ENCODE measurements around the gene P2RY6.

Gene P2RY6

GRCh38 chr11:73324116-73324515 lies 52.0 kb downstream of the P2RY6 start:
- Histone ChIP-seq H3K36me3 (ENCODE audit: insufficient read depth) (no peaks in the 10 kb centered on the region), H4K20me1 (ENCODE audit: insufficient read depth) (no peaks in the 10 kb centered on the region), H3K4me2 (no peak overlapping the region), H3K9ac (no peak overlapping the region), H3K27me3 (ENCODE audit: insufficient read depth, low read depth) (no peaks in the 10 kb centered on the region), H2AFZ (ENCODE audit: low read depth) (no peak overlapping the region), H3K79me2 (ENCODE audit: insufficient read depth, low read depth) (no peaks in the 10 kb centered on the region), H3K4me3 (IDR thresholded peaks at IDR 0.05; ENCODE audit: insufficient read depth, low read depth, low read length) (no peak overlapping the region), H3K27ac (no peak overlapping the region), H3K4me1 (ENCODE audit: low read depth, poor library complexity, severe bottlenecking) (no peaks in the 10 kb centered on the region)
- TF ChIP-seq, protein P1, sequence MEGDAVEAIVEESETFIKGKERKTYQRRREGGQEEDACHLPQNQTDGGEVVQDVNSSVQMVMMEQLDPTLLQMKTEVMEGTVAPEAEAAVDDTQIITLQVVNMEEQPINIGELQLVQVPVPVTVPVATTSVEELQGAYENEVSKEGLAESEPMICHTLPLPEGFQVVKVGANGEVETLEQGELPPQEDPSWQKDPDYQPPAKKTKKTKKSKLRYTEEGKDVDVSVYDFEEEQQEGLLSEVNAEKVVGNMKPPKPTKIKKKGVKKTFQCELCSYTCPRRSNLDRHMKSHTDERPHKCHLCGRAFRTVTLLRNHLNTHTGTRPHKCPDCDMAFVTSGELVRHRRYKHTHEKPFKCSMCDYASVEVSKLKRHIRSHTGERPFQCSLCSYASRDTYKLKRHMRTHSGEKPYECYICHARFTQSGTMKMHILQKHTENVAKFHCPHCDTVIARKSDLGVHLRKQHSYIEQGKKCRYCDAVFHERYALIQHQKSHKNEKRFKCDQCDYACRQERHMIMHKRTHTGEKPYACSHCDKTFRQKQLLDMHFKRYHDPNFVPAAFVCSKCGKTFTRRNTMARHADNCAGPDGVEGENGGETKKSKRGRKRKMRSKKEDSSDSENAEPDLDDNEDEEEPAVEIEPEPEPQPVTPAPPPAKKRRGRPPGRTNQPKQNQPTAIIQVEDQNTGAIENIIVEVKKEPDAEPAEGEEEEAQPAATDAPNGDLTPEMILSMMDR (conservative IDR thresholded peaks at IDR 0.05; ENCODE audit: low read depth, low read length), result no peak

DNA sequence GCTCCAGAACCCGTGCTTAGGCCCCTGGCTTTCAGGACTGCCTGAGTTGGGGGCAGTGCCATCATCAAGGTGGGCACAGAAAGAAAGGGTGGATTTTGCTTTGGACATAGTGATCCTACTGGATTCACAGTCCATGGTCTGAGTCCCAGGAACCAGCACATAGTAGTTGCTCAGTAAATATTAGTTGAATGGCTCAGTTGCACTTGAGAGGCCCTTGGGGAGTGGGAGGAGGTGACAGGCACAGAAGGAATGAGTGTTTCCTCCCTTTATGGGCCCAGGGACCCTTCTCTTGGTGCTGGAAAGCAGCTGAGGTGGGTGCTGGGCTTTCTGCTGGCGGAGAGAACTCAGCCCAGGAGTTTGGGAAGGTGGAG lies 52.5 kb downstream of the P2RY6 start:
- no peaks in the 10 kb centered on the region for H4K20me1 ChIP-seq (ENCODE audit: insufficient read depth)
- no peak overlapping the region for H2AFZ ChIP-seq (ENCODE audit: low read depth)
- H3K4me2 ChIP-seq, result no peak overlapping the region
- no peak overlapping the region for H3K27ac ChIP-seq
- no peaks in the 10 kb centered on the region for H3K36me3 ChIP-seq (ENCODE audit: insufficient read depth)
- no peaks in the 10 kb centered on the region for H3K79me2 ChIP-seq (ENCODE audit: insufficient read depth, low read depth)
- no peaks in the 10 kb centered on the region for H3K27me3 ChIP-seq (ENCODE audit: insufficient read depth, low read depth)
- no peak overlapping the region for H3K9ac ChIP-seq
- H3K4me3 ChIP-seq (IDR thresholded peaks at IDR 0.05; ENCODE audit: insufficient read depth, low read depth, low read length), result no peak overlapping the region
- TF ChIP-seq, protein P1 (conservative IDR thresholded peaks at IDR 0.05; ENCODE audit: low read depth, low read length), result no peak
- H3K4me1 ChIP-seq (ENCODE audit: low read depth, poor library complexity, severe bottlenecking), result no peaks in the 10 kb centered on the region

DNA sequence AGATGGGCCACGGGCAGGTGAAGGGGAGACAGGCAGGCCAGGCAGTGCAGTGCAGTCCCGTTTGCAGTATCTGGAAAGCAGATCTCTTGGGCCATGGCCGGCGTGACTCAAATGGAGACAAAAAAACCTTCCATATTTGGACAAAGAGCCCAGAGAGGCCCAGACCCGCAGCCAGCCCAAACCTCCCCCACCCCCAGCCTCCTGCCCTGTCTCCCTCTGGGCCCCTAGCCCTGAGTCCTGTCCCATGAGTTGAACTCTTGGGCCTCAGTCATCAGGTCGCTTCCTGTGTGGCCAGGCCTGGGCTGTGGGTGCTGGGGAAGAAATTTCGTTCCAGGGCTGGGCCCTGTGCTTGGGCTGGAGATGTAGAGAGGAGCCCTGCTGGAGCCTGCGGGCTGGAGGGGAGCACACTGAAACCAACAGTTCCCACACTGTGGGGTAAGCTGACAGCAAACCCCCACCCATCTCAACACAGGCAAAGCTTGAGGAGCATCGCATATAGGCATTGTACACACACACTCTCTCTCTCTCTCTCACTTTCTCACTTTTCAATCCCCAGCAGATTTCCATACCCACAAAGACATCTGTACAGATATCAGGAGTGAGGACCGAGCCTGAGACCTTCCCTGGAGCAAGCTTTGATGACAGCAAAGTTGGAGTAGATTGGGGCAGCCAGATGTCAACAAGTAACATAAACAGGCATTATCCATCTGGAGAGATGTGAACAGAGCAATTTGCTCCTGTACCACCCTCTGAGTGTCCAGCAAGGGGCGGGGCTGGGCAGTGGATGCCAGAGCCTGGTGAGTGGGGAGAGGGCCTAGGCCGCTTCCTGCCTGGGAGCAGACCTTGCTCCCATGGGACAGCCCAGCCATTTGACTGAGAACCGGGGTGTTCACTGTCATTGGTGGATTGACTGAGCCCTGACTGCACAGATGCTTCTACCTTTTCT lies 53.2 kb downstream of the P2RY6 start:
- Histone ChIP-seq H3K9ac (no peak overlapping the region), H3K4me2 (no peak overlapping the region), H3K27me3 (ENCODE audit: insufficient read depth, low read depth) (no peaks in the 10 kb centered on the region), H3K4me3 (IDR thresholded peaks at IDR 0.05; ENCODE audit: insufficient read depth, low read depth, low read length) (no peak overlapping the region), H2AFZ (ENCODE audit: low read depth) (no peak overlapping the region), H3K36me3 (ENCODE audit: insufficient read depth) (no peaks in the 10 kb centered on the region), H3K79me2 (ENCODE audit: insufficient read depth, low read depth) (no peaks in the 10 kb centered on the region), H4K20me1 (ENCODE audit: insufficient read depth) (no peaks in the 10 kb centered on the region), H3K27ac (no peak overlapping the region), H3K4me1 (ENCODE audit: low read depth, poor library complexity, severe bottlenecking) (no peaks in the 10 kb centered on the region)
- TF ChIP-seq, protein P1 (conservative IDR thresholded peaks at IDR 0.05; ENCODE audit: low read depth, low read length), result no peak

GRCh38 chr11:73326929-73327811 lies 55.0 kb downstream of the P2RY6 start:
- no peak overlapping the region for H3K4me2 ChIP-seq
- no peak overlapping the region for H2AFZ ChIP-seq (ENCODE audit: low read depth)
- H3K4me1 ChIP-seq (ENCODE audit: low read depth, poor library complexity, severe bottlenecking), result no peaks in the 10 kb centered on the region
- no peak overlapping the region for H3K27ac ChIP-seq
- no peaks in the 10 kb centered on the region for H3K79me2 ChIP-seq (ENCODE audit: insufficient read depth, low read depth)
- H4K20me1 ChIP-seq (ENCODE audit: insufficient read depth), result no peaks in the 10 kb centered on the region
- TF ChIP-seq, protein P1 (conservative IDR thresholded peaks at IDR 0.05; ENCODE audit: low read depth, low read length), result no peak
- H3K9ac ChIP-seq, result no peak overlapping the region
- H3K27me3 ChIP-seq (ENCODE audit: insufficient read depth, low read depth), result no peaks in the 10 kb centered on the region
- no peak overlapping the region for H3K4me3 ChIP-seq (IDR thresholded peaks at IDR 0.05; ENCODE audit: insufficient read depth, low read depth, low read length)
- no peaks in the 10 kb centered on the region for H3K36me3 ChIP-seq (ENCODE audit: insufficient read depth)
